Measurements from ENCODE around the gene OSBPL5.

OSBPL5 gene

GRCh38 chr11:3105791-3106735 is 59.0 kb downstream of the OSBPL5 start:
- in situ Hi-C loops (cut with MboI; ENCODE audit: low sequenced_read_pairs): no loop called here

- in situ Hi-C loops (cut with MboI; ENCODE audit: low sequenced_read_pairs): no loop called here
Observed at GRCh38 chr11:3104961-3105790, 59.9 kb downstream of the OSBPL5 start.

GRCh38 chr11:3104051-3104714 is 60.9 kb downstream of the OSBPL5 start:
- in situ Hi-C loops (cut with MboI; ENCODE audit: low sequenced_read_pairs): no loop called here

GRCh38 chr11:3103076-3103475 is 62.0 kb downstream of the OSBPL5 start:
- in situ Hi-C loops (cut with MboI; ENCODE audit: low sequenced_read_pairs): no loop called here

GRCh38 chr11:3102641-3102921 is 62.5 kb downstream of the OSBPL5 start:
- in situ Hi-C loops (cut with MboI; ENCODE audit: low sequenced_read_pairs): no loop called here

GRCh38 chr11:3101921-3102640 is 63.0 kb downstream of the OSBPL5 start:
- in situ Hi-C loops (cut with MboI; ENCODE audit: low sequenced_read_pairs): no loop called here

- in situ Hi-C loops (cut with MboI; ENCODE audit: low sequenced_read_pairs): no loop called here
Observed at GRCh38 chr11:3099178-3099577, 65.9 kb downstream of the OSBPL5 start.

GRCh38 chr11:3096909-3097530 is 68.1 kb downstream of the OSBPL5 start:
- in situ Hi-C loops (cut with MboI; ENCODE audit: low sequenced_read_pairs): no loop called here

GRCh38 chr11:3095712-3096361 is 69.3 kb downstream of the OSBPL5 start:
- in situ Hi-C loops (cut with MboI; ENCODE audit: low sequenced_read_pairs): no loop called here

- in situ Hi-C loops (cut with MboI; ENCODE audit: low sequenced_read_pairs): no loop called here
Observed at GRCh38 chr11:3094223-3094824, 70.8 kb downstream of the OSBPL5 start.

- in situ Hi-C loops (cut with MboI; ENCODE audit: low sequenced_read_pairs): no loop called here
Observed at GRCh38 chr11:3093281-3094191, 71.6 kb downstream of the OSBPL5 start.

GRCh38 chr11:3092603-3093141 is 72.4 kb downstream of the OSBPL5 start:
- in situ Hi-C loops (cut with MboI; ENCODE audit: low sequenced_read_pairs): no loop called here

- in situ Hi-C loops (cut with MboI; ENCODE audit: low sequenced_read_pairs): no loop called here
Observed at GRCh38 chr11:3091846-3092602, 73.1 kb downstream of the OSBPL5 start.

- in situ Hi-C loops (cut with MboI; ENCODE audit: low sequenced_read_pairs): no loop called here
Observed at GRCh38 chr11:3091081-3091845, 73.8 kb downstream of the OSBPL5 start.

GRCh38 chr11:3090096-3090901 is 74.8 kb downstream of the OSBPL5 start:
- in situ Hi-C loops (cut with MboI; ENCODE audit: low sequenced_read_pairs): no loop called here
